Cardiac muscle cell (in vitro differentiated cells and primary cell): ENCODE data around the gene UNC5C. TPM values are rescaled to one million over a fixed set of nuclear protein-coding genes. Genes with fewer than 3 reads are reported as not detected.

Source experiments
- DNase-seq, 2 donors: peaks; one replicate each; pipeline versions ENCODE4 v3.0.0 to v3.0.0-alpha.2; 2010 to 2017; ENCODE audit warnings: low read depth in 1 of 2, low spot score in 1 of 2
- H3K27ac ChIP-seq: fragments of 200-600 bp; sonication (generic); 2 replicates; pipeline ENCODE4 v1.5.1; 2016
- H3K27me3 ChIP-seq: fragments of 200-600 bp; sonication (generic); 2 replicates; pipeline ENCODE4 v1.6.0; 2016; ENCODE audit warnings: control low read depth
- H3K36me3 ChIP-seq: fragments of 200-600 bp; sonication (generic); 2 replicates; pipeline ENCODE4 v1.5.1; 2016; ENCODE audit warnings: control low read depth
- H3K4me1 ChIP-seq: fragments of 200-600 bp; sonication (generic); 2 replicates; pipeline ENCODE4 v1.8.1; 2017; ENCODE audit warnings: low read depth, mild to moderate bottlenecking, mixed run types
- H3K4me3 ChIP-seq: fragments of 200-600 bp; sonication (generic); 2 replicates; pipeline ENCODE4 v1.5.1; 2016; ENCODE audit warnings: mild to moderate bottlenecking
- H3K9me3 ChIP-seq: fragments of 200-600 bp; sonication (generic); 2 replicates; pipeline ENCODE4 v1.5.1; 2017; ENCODE audit warnings: low read depth, mild to moderate bottlenecking, control low read depth
- polyA plus RNA-seq: library from polyadenylated mRNA; unstranded; fragments of >200 nt; fragmentation: Nextera tagmentation; extraction: Ambion mirVana; gene quantifications from 2 replicates; pipeline ENCODE4 v1.2.1, GENCODE V29; 2016
- total RNA-seq: library from RNA; depleted of rRNA; stranded (reverse); fragments of >200 nt; gene quantifications from 2 replicates; pipeline ENCODE4 v1.2.3, GENCODE V29; 2016
- TF ChIP-seq, protein P1 (sequence below): IDR thresholded peaks from 2 replicates; pipeline ENCODE4 v1.5.1; 2012; ENCODE audit warnings: low read depth, mild to moderate bottlenecking, low read length

The UNC5C gene
- total and polyA plus RNA-seq, 2 experiments from 2014 or later = 13.4 to 28.4 TPM

DNA sequence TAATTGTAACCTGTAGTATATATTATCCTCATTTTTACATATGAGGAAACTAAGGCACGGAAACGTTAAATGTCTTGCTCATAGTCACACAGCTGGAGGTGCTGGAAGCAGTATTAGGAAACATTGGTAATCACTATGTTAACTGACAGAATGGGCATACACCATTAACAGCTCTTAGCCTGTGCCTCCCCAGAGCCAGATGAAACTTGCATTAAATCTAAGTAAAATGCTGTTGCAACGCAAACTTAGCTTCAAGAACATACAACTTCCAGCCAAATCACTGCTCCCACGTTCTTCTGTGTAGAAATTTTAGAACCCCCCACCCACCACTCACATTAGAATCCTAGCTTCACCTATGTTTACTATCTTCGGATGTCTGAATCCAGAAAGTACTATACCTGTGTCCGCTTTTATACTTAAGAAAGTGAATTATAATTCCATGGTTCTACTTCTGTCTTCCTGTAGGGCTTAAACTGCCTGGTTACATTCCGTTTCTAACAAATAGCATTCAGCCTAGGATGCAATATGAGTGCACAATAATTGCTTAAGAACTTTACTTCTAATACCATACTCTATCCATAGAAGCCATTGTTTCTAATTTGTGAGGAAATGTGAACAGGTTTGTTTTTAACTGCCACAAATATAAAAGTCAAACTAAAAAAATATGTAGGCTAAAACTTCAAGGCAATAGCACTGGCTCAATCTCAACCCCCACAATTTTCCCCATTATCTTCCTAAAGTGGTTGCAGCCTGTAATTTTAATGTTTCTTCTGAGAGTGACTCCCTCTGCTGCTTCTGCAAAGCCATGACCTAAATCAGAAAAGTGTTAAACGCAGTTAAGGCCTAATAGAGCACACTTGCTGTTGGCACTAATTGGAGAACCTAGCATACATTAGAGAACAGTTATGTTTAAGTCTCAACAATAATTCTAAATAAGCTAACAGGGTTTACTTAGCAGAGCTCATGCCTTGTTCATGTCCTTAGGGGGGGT lies 4.4 kb downstream of the UNC5C start:
- H3K27me3 ChIP-seq = no peaks in the 10 kb centered on the region
- H3K27ac ChIP-seq = peak overlapping the region; percentile 81
- no peaks in the 10 kb centered on the region for H3K36me3 ChIP-seq
- H3K4me1 ChIP-seq = peaks cover 50% of the 10 kb centered on the region
- H3K4me3 ChIP-seq = peak overlapping the region; percentile 79
- TF ChIP-seq, protein P1, sequence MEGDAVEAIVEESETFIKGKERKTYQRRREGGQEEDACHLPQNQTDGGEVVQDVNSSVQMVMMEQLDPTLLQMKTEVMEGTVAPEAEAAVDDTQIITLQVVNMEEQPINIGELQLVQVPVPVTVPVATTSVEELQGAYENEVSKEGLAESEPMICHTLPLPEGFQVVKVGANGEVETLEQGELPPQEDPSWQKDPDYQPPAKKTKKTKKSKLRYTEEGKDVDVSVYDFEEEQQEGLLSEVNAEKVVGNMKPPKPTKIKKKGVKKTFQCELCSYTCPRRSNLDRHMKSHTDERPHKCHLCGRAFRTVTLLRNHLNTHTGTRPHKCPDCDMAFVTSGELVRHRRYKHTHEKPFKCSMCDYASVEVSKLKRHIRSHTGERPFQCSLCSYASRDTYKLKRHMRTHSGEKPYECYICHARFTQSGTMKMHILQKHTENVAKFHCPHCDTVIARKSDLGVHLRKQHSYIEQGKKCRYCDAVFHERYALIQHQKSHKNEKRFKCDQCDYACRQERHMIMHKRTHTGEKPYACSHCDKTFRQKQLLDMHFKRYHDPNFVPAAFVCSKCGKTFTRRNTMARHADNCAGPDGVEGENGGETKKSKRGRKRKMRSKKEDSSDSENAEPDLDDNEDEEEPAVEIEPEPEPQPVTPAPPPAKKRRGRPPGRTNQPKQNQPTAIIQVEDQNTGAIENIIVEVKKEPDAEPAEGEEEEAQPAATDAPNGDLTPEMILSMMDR = peak; percentile 46
- DNase-seq = peak; percentile 45 to 56
- H3K9me3 ChIP-seq = no peaks in the 10 kb centered on the region

DNA sequence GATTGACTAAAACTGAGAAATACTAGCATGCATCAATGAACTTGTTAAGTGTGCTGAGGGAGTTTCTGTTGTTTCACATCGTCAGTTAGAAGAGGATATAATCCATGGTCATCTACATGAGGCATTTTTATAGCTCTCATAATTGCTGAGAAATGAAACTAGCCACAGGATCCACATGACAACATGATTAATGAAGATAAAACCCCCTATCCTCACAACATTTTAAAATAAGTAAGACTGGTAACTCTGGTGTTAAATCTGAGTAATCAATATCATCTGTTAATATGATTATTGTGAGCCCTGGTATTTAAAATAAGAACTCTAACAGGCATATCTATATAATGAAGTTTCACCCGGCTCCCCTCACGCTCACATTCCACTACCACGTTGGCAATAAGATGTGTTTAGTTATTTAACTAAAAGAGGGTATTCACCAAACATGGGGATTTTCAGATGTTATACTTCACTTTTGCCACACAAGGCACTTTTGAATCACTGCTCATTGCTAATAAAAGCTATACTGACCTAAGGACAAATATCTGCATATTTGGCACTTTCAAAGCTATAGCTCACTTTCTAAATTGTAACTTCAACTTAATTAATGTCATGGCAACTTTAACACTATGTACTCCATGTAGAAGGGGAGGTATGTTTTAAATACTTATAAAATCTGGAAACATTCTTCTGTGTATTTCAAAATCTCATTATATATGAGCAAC lies 6.7 kb downstream of the UNC5C start:
- TF ChIP-seq, protein P1 = no peak
- Histone ChIP-seq H3K27ac (peak overlapping the region; percentile 6), H3K27me3 (no peaks in the 10 kb centered on the region), H3K36me3 (no peaks in the 10 kb centered on the region), H3K4me3 (no peak overlapping the region), H3K4me1 (peaks cover 72% of the 10 kb centered on the region), H3K9me3 (no peaks in the 10 kb centered on the region)
- no peak for DNase-seq

DNA sequence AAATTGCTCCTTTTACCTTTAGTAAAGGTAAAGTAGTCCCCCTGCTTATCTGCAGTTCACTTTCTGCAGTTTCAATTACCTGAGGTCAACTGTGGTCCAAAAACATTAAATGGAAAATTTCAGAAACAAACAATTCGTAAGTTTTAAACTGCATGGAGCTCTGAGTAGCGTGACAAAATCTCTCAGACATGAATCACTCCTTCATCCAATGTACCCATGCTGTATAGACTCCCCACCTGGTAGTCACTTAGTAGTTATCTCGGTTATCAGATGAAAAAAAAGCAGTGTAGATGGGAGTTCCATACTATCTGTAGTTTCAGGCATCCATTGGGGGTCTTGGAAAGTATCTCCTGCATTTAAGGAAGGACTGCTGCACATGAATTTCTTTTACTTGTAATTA lies 7.7 kb downstream of the UNC5C start:
- H3K9me3 ChIP-seq = no peaks in the 10 kb centered on the region
- H3K36me3 ChIP-seq = no peaks in the 10 kb centered on the region
- TF ChIP-seq, protein P1 = no peak
- H3K27me3 ChIP-seq = no peaks in the 10 kb centered on the region
- peaks cover 78% of the 10 kb centered on the region for H3K4me1 ChIP-seq
- DNase-seq = no peak
- no peak overlapping the region for H3K4me3 ChIP-seq
- H3K27ac ChIP-seq = no peak overlapping the region

DNA sequence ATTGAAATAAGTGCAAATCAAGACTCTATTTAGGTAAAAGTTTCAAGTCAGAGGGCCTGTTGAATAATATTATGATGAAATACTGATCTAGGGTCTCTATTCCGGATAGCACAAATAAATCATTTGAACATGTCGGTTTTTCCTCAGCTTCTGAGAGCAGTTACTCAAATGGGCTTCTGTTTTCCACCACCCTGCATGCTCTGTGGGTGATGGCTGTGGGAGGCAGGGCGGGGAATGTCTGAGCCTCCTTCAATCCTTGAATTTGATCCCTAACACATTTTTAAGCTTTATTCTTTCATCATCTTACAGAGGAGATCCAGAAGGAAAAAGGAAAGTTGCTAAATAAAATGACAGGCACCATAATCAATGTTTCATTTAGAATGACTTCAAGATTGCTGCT lies 8.5 kb downstream of the UNC5C start:
- Histone ChIP-seq H3K36me3 (no peaks in the 10 kb centered on the region), H3K4me3 (no peak overlapping the region), H3K27me3 (no peaks in the 10 kb centered on the region), H3K4me1 (peaks cover 70% of the 10 kb centered on the region), H3K27ac (peak overlapping the region; percentile 83), H3K9me3 (no peaks in the 10 kb centered on the region)
- TF ChIP-seq, protein P1 = no peak
- DNase-seq = peak; percentile 38

DNA sequence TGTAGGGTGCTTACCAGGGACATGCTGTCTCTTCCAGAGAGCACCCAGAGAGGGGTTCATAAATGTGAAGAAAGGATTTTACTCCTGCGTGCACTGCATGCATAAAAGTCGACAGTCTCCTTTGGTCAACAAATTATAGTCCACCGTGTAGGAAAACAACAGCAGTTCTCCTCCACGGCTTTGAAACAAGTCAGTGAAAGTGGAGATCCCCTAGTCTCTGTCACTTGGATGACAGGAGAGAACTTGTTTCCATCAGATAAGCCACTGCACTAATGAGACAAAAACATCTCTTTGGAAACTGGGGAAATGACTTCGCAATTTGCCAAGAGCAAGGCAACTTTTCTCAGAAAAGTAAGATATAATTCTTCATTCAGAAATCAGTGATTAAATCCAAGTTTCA lies 9.7 kb downstream of the UNC5C start:
- Histone ChIP-seq H3K27me3 (no peaks in the 10 kb centered on the region), H3K27ac (peak overlapping the region; percentile 83), H3K4me1 (peaks cover 58% of the 10 kb centered on the region), H3K36me3 (no peaks in the 10 kb centered on the region), H3K9me3 (no peaks in the 10 kb centered on the region), H3K4me3 (no peak overlapping the region)
- TF ChIP-seq, protein P1 = no peak
- DNase-seq = no peak
